ENCODE data around the gene SYT6.

The SYT6 gene, protein sequence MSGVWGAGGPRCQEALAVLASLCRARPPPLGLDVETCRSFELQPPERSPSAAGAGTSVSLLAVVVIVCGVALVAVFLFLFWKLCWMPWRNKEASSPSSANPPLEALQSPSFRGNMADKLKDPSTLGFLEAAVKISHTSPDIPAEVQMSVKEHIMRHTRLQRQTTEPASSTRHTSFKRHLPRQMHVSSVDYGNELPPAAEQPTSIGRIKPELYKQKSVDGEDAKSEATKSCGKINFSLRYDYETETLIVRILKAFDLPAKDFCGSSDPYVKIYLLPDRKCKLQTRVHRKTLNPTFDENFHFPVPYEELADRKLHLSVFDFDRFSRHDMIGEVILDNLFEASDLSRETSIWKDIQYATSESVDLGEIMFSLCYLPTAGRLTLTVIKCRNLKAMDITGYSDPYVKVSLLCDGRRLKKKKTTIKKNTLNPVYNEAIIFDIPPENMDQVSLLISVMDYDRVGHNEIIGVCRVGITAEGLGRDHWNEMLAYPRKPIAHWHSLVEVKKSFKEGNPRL

DNA sequence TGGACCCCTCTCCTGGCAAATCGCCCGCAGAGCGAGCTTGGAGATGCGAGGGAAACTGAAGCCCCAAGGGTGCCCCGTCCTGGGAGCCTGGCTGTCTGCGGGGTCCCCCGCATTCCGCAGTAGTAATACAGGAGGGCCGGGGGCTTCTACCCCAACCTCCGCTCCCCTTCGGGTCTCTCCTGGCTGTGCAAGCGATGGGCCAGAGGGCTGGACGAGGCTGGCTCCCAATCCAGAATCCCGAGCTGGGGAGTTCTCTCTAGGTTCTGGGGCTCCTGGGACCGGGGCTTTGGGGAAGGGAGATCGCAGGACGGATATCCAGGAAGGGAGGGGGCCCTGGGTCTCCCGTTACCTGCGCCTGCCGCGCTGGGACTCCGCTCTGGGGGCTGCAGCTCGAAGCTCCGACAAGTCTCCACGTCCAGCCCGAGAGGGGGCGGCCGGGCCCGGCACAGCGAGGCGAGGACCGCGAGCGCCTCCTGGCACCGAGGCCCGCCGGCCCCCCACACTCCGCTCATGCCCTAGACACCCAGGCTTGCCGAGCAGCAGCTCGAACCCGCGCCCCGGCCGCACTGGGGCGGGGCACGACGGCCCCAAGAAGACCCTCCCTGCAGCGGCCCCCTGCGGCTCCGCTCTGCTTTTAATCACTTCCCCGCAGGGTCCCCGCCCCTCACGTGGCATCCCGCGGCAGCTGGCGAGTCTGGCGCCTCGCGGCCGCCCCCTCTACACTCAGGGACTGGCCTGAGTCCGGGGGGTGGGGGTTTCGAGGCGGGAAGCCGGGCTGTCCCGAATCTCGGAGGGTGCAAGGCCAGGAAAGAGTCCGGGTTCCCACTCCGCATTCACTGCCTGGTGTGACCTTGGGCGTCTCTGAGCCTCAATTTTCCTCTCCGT lies at the start of gene SYT6:
TSS of gene SYT6 (minus strand) at position 609 of the 885 bp plus-strand sequence. CDS start at position 512, 97 bp downstream.
- DNase-seq = no peak

DNA sequence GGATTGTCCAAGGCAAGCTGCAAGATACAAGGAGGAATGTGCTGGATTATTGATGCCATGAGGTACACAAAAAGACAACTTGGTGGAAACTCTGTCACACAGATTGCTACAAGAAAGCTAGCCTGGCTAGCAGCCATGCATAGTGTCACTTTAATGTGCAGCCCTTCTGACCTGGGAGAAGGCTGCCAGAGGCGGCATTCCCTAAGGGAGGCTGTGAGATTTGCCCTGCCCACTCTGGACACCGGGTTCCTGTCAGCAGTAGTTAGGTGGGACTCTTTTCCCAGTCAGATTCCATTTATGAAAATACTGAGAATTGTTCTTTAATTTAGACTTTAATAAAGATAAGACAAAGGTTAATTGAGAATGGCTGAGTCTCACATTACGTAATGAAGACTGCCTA lies 47.8 kb upstream of the SYT6 start:
- no peak for DNase-seq

DNA sequence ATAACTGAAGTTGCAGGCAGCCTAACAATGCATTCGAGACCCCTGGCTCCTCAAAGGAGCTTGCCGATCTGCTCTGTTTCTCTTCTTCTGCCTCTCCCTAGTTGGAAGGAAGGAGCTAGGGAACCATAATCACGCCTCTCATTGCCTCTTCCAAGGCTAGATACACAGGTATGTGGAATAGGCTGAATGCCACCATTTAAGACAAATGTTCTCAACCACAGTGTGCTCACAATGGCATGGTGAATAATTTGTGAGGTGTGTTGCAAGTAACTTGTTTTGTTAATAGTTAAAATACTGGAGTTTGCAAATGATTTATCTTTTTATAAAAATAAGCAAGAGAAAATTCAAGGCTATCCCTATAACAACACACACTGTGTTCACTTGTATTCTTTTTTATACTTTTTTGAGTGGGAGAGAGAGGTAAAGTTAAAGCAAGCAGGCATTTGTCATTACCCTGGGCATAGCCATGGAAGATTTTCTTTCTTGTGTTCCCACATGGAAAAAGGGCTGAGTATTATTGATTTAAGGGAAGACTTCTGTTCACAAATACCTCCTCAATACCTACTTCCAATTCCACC lies 45.4 kb upstream of the SYT6 start:
- no peak for DNase-seq

DNA sequence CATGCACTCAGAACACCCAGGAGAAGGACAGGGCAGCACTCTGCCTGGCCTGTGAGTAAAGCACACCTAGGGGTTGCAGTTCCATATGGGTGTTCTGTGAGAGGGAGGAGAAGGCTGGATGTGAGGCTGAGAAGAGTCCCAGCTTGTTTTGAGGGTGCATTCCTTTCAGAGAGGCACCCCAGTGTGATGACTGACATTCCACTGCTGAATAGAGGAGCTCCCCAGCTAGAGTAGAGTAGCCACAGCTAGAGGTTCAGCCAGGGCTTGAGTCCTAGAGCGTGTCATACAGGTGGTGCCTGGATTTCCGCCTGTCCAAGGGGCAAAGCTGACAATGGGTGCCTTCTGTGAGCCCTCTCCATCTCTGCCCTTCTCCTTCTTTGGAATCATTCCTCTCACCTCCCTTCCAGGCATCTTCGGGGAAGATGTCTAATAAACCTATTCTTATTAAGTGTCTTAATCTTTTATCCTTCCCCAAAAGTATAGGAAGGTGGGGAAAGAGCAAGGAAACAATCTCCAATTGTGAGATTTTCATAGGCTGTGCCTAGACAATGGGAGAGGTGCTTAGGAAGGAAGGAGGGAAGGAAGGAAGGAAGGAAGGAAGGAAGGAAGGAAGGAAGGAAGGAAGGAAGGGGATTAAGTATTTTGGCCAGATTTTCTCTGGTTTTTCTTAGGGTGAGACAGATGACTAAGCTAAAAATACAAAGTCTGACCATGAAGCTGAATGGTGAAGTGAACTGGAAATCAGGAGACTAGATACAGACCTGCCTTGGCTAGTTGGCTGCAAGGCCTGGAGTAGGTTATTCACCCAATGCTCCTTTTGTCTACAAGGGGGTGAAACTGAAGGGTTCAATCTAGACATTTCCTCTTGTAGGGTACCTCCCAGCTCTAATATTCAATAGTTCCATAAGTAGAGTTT lies 43.6 kb upstream of the SYT6 start:
- DNase-seq = no peak

DNA sequence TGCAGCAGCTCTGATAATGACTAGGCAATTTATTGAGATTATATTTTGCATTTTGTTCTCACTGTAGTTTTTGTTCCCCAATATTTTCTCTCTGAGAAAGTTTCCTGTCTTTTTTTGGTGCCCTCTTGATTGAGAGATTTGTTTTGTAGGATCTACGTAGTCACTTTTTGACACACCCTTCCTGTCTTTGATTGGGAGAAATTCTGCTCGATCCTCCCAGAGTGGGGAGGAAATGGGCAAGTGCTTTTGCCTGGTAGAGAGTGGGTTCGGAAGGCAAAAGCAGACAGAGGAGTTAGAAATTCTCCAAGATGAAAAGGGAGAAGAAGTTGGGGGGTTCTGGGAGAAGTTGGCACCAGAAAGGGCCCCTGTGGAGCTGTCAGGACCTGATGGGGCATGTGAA lies 42.1 kb upstream of the SYT6 start:
- no peak for DNase-seq

DNA sequence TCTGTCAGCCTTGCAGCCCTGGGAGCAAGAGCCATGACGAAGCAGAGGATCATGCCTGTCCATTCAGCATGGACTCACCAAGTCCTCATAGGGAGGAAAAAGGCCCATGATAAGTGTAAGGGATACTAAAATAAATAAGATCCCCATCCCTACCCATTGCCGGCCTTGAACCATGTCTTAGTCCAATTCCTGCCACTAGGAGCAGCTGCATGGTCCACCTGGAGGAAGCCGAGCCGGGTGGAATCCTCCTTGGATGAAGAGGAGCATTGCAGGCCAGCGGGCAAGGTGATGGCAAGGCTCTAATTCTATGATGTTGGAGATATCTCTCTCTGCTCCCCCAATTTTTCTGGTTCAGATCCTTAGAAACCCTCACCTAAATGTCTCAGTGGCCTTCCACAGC lies 38.7 kb upstream of the SYT6 start:
- no peak for DNase-seq

DNA sequence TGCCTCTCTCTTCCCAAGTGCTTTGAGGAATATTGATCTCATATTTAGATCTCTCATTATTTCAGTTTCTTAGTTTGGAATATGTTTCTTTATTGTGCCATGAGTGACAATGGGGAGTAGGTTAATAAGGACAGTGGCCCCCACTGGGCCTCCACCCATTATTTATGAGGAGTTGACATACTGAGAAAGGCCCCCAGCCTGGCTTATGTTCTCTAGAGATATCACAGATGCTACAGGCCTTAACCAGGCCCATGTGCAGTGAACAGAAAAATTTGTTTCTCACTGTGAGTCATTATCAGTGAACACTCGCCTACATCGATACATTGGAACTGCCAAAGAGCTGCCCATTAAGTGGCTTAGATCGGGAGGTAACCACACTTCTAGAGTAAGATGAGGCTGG lies 35.7 kb upstream of the SYT6 start:
- no peak for DNase-seq

DNA sequence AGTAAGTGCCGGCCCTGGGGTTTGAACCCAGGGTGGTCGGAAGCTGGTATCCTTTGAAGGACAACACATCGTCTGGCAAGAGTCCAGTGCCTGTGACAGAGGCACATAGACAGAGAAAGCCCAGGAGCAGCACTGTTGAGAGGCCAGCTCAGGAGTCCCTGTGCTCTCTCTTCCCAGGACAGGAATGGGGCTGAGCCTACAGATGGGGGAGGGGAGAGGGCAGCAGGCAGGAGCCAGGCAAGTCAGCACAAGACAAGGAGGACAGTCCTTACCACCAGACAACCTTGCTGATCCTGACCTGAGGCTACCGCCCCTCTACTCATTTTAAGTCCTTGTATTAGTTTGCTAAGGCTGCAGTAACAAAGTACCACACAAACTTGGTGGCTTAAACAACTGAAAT lies 27.7 kb upstream of the SYT6 start:
- no peak for DNase-seq

DNA sequence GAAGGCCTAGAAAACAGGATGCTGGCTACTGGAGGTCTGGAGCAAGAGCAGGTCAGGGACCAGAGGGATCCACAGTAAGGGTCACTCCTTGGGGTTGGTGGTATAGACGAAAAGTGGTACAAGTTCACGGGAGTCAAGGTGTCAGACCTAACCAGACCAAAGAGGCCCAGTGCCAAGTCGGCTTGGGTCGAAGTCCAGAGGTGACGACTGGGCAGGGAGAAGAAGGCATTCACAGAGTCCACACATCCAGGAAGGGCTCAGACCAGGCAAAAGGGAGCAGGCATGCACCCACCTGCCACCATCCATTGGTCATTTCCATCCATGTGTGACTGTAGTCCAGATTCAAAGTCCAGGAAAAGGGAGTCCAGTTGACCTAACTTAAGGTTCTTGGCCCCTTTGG lies 27.1 kb upstream of the SYT6 start:
- DNase-seq = no peak

DNA sequence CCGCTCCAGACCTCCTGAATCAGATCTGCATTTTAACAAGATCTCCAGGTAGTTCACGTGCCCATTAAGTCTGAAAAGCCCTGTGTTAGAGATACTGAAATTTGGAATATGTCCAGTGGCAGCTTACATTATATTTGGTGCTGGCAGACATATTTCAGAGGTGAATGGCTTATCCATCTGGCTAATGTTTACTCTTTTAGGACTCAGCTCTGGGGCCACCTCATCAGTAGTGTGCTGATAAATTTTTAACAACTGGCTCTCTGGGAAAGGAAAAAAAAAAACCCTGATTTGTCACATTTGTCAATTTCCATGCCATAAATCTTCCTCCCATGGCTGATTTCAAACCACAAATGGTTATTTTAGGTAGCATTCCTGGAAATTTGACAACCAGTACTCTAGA lies 25.3 kb upstream of the SYT6 start:
- DNase-seq = no peak

DNA sequence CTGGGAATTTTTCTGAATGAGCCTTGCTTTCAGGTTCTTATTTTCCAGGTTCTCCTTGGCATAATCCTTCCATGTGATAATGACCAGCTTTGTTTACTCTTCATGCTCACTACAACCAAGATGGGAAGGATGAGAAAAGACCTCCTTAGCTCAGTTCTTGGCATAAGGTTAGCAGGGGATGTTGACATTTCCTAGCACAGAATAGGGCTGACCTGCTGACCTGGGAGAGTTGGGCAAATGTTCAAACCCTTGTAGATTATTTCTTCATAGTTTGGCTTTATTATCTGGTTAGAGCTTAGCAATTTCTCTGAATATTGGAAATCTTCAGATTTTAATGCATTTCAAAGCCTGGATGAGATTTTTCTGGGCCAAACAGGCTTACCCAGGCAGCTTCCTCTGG lies 23.6 kb upstream of the SYT6 start:
- DNase-seq = no peak

DNA sequence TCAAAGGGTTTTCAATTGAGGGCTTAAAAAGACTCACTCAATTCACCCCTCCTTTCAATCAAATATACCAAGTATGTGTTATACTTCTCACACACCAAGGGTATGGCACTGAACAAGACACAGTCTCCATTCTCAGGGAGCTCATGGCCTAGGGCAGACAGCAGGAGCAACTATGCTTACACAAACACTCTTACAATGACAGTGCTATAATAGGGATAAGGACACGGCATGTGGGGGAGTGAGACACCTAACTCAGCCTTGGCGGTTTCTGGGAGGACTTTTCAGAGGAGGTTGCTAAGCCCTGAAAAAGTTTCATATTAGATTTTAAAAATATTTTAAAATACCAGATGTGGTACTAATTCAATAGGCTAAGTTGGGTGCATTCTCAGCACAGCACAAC lies 22.7 kb upstream of the SYT6 start:
- DNase-seq = no peak

DNA sequence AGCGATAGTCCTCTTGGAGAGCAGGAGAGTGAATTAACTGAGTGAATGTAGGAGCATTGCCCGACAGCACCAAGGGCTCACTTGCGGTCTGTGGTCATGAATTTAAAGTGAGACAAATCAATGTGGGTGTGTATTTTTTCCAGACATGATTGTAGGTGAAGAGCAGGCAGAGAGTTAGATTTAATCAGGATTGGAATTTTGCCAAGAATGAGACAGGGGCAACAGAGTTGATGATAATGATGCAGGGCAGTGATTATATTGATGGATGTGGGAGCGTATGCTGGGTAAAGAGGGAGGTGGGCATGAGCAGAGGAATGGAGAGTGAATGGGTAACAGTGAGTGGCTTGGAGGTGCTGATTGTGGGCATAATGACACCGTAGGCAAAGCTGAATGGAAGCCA lies 20.0 kb upstream of the SYT6 start:
- no peak for DNase-seq

DNA sequence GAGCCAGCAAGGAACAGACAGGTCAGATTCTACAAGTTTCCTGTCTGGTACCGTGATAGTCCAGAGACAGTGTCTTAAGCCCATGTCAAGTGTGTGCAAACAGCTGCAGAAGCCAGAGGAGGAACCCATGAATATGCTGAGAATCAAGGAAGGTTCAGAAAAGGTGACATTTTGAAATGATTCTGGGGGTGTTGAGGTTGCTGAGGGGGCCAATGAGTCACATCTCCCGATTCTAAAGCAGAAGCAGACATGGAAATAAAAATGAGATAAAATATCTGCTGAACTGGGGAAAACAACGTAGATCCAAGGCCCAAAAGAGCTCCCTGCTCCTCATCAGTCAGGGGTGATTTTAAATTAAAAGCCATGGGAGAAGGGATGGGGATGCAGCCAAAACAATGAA lies 15.8 kb upstream of the SYT6 start:
- DNase-seq = no peak

DNA sequence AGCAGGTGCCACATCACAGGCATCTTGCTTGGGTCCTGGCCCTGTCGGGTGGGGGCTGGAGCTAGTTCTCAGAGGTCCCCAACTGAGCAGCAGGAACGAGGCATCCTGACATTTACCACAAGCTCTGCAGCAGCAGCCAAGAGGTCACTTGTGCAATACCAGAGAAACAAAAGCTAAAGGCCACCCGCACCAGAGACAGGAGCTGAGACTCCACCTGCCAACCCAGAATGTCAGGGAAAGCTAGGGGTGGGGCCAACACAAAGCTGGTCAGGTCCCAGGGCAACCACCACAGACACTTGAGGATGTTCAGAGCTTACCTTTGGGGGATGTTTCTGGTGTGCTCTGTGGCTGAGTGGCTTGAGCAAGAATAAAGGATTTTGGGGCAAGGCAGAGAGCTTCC lies 13.6 kb upstream of the SYT6 start:
- DNase-seq = no peak

DNA sequence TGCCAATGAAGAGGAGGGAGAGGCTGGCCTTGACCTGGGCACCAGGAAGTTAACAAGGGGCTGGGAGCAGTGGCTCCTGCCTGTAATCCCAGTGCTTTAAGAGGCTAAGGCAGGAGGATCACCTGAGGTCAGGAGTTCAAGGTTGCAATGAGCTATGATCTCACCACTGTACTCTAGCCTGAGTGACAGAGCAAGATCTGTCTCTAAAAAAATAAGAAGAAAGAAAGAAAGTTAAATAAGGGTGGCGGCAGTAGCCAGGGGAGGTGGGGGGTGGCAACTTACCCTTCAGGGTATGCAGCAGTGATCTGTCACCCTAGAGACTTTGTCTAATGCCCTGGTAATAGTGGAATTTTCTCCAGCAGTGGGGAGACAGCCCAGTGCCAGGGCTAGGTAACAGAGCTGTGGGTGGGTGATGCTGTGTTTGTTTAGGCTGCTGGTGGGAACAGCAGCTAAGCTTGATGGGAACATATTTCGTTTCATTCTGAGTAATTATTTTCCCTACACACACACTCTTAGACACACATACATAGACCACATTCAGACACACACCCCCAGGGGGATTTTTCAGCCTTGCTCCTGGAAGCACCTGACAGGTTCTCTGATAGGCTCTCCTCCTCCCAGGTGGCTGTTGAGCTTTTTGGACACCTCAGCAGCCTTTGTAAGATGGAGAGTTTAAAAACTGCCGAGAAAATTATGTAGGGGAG lies 11.3 kb upstream of the SYT6 start:
- no peak for DNase-seq

DNA sequence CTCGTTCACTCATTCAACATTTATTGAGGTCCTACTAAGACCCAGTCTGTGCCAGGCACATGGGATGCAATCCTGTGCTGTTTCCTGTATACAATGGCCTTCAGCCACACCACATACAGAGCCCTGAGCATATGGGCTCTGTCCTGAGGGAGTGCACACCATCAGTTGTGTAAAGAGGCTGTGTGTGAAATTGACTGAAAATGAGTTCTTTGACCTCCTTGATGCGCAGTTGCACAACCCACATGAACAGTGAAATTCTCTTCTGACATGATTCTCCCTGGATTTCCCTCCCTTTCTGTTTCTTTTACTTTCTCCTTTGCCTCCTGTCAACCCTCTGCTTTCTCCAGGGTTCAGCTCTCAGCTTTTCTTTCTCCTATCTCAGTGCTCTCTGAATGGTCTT lies 6.3 kb upstream of the SYT6 start:
- DNase-seq = no peak

DNA sequence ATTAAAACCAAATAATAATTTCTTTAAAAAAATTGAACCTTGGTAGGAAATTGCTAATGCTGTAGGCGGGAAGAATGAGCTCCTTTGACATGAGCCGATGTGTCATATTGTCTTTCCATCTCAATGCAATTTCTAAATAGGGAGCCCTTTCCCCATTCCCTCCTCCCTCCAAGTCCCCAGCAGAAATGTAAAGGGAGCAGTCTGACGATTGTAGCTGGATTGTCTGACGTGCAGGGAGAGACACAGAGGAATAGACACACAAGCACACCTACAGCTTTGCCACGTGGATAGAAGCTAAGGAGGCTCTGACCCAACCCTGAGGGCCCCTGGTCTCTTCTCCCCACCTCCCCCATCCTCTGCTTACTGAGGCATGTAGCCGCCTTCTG lies 3.6 kb upstream of the SYT6 start:
- DNase-seq = no peak

DNA sequence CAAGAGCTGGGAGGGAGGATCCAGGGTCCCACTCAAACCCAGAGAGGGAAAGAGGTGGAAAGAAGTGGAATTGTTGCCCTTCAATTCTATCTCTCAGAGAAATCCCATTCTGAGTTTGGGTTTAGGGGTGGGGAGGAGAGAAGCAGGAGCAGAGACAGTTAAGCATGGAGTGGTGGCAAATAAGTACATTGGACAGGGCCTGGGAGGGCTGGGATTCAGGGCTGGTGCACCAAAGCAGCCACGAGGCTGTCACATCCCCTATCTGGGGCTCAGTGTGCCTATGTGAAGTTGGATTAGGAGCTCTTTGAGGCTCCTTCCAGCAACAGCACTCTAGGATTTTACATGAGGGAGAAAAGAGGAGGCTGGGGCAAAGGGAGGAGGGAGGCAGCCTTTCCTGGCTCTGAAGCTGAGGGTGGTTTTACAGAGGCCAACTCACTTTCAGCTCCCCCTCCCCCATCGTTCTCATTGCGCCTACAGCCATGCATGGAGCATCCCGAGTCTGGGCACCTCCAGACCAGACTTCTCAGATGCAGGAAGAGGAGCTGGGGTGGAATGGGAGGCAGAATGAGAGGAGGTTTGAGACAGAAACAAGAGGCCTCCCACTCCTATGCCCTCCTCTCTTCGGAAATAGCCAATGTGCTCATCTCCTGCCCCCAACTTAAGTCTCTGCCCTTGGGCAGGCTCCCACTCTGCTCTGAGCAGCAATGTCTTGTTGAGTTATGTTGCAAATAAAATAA lies 3.0 kb upstream of the SYT6 start:
- no peak for DNase-seq

DNA sequence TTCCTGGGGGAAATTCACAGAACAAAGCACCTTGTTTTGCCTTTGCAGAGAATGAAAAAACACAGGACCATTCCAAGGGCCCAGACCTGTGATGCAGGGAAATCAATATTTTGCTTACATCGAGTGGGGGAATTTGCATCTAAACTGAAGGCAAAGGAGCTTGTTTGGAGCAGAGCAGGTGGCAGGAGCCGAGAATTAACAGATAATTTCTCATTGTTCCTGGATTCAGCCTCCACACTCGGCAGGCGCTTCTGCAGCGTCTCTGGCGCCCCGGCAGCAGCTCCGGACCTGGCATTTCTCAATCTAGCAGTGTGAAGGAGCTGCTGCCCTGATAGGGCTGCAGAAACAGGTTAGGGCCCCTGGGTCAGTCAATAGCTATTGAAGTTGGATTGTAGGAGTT lies 2.0 kb upstream of the SYT6 start:
- DNase-seq = no peak

DNA sequence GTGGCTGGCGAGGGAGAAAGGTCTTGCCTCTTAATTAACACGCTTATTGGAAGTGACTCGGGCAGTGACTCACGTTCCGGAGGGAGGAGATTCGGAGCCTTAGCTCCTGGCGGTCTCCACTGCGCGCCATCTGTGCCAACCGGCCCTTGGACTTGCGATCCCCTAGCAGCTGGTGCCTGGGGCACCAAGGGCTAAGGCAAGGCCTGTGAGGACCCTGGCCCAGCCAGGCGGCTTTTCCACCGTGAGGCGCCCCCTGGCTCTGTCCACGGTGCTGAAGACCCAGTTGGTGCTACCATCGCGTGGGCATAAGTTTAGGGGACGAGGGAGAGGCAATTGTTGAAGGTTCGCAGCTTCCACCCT lies 1.3 kb upstream of the SYT6 start:
- no peak for DNase-seq

Data from stimulated activated CD4-positive, alpha-beta T cell treated with anti-CD3 and anti-CD28 coated beads, Interleukin-12 subunit alpha, Interleukin-12 subunit beta, amount 100 ng/mL, for 4 hours (primary cell).